IPS DF 6.9 (cell line): Measurements from ENCODE around the gene LRRC56.

Experiments
- DNase-seq: peaks from one replicate; pipeline ENCODE4 v3.0.0-alpha.2; 2013; ENCODE audit warnings: low read depth, low spot score
- H3K27ac ChIP-seq: one replicate; pipeline ENCODE4 v1.5.1; 2013; ENCODE audit warnings: low read length, control low read depth
- H3K27me3 ChIP-seq: 2 replicates; pipeline ENCODE4 v1.6.1; 2013; ENCODE audit warnings: mild to moderate bottlenecking, low read length; ENCODE audit not compliant: control insufficient read depth, insufficient read depth
- H3K36me3 ChIP-seq: 2 replicates; pipeline ENCODE4 v1.6.1; 2013; ENCODE audit warnings: low read length; ENCODE audit not compliant: control insufficient read depth, insufficient read depth
- H3K4me1 ChIP-seq: 2 replicates; pipeline ENCODE4 v1.6.1; 2013; ENCODE audit warnings: low read length; ENCODE audit not compliant: control insufficient read depth, insufficient read depth
- H3K4me3 ChIP-seq: 2 replicates; pipeline ENCODE4 v1.5.1; 2013; ENCODE audit warnings: mild to moderate bottlenecking, low read length
- H3K9me3 ChIP-seq: 2 replicates; pipeline ENCODE4 v1.6.1; 2013; ENCODE audit warnings: low read length, inconsistent platforms; ENCODE audit not compliant: control insufficient read depth, insufficient read depth
- WGBS: extraction: QIAGEN DNeasy Blood & Tissue Kit; methylation state at CpG from one replicate; pipeline ENCODE4 v1.1.7; 2013; ENCODE audit warnings: mixed read lengths, missing lambda C conversion rate; ENCODE audit not compliant: insufficient read length, insufficient coverage; 5-methylcytosine and 5-hydroxymethylcytosine counted together

The LRRC56 gene

DNA sequence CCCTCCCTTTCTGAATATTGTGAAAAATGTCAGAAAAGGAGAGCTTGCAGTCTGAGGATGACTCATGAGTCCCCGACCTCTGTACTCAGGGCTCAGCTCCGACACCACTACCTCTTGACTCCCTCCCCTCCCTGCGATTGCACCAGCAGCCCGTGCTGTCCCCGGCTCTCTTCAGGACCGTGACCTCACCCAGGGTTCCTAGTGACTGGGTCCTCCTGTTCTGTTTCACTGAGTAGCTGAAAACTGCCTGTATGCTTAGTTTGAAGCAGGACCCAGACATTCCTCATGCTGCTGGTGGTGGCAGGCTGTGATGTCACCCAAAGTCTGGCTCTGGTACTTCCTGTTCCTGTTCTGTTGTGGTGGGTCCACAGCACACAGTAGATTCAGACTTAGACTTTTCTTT is 50.7 kb downstream of the LRRC56 start:
- no peaks in the 10 kb centered on the region for H3K9me3 ChIP-seq
- H3K27ac ChIP-seq, result no peak overlapping the region
- no peak for DNase-seq

DNA sequence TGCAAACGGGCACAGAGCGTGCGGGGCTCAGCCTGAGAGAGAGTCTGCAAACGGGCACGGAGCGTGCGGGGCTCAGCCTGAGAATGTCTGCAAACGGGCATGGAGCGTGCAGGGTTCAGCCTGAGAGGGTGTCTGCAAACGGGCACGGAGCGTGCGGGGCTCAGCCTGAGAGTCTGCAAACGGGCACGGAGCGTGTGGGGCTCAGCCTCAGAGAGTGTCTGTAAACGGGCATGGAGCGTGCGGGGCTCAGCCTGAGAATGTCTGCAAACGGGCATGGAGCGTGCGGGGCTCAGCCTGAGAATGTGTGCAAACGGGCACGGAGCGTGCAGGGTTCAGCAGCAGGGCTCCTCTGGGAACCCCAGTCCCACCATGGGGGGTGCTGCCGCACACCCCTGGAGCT is 52.5 kb downstream of the LRRC56 start:
- Histone ChIP-seq H3K27ac (no peak overlapping the region), H3K9me3 (no peaks in the 10 kb centered on the region), H3K4me3 (no peak overlapping the region), H3K27me3 (no peaks in the 10 kb centered on the region), H3K4me1 (no peaks in the 10 kb centered on the region), H3K36me3 (peaks cover 43% of the 10 kb centered on the region)
- no peak for DNase-seq
- WGBS, result no CpG with 5 or more reads among the region's 26 CpGs

More for the DNA sequence above, 50.7 kb downstream of the LRRC56 start:
- Histone ChIP-seq H3K4me1 (no peaks in the 10 kb centered on the region), H3K36me3 (peaks cover 38% of the 10 kb centered on the region), H3K4me3 (no peak overlapping the region), H3K27me3 (no peaks in the 10 kb centered on the region)
- WGBS, result no CpG with 5 or more reads among the region's 6 CpGs

DNA sequence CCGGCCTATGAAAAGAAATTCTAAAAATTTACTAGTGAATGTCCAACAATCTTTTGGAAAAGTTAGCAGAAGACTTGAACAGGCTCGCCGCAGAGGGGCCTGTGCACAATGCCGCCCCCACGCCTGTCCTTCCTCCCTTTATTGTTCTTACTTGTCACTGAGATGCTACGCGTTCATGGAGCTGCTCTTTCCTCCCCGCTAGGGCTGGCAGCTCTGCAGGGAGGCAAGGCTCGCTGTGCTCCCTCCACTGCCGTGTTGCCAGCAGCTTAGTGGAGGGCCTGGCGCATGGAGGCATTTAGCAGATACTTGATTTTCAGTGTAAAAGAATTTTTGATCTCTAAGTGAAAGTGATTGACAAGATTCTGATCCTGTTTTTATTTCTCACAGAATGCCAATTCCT is 53.7 kb downstream of the LRRC56 start:
- no peaks in the 10 kb centered on the region for H3K27me3 ChIP-seq
- H3K36me3 ChIP-seq, result peaks cover 47% of the 10 kb centered on the region
- DNase-seq, result no peak
- no peak overlapping the region for H3K4me3 ChIP-seq
- H3K4me1 ChIP-seq, result no peaks in the 10 kb centered on the region; the same call in 1 of the 2 replicates
- H3K27ac ChIP-seq, result no peak overlapping the region
- H3K9me3 ChIP-seq, result no peaks in the 10 kb centered on the region
- no CpG with 5 or more reads among the region's 11 CpGs for WGBS

DNA sequence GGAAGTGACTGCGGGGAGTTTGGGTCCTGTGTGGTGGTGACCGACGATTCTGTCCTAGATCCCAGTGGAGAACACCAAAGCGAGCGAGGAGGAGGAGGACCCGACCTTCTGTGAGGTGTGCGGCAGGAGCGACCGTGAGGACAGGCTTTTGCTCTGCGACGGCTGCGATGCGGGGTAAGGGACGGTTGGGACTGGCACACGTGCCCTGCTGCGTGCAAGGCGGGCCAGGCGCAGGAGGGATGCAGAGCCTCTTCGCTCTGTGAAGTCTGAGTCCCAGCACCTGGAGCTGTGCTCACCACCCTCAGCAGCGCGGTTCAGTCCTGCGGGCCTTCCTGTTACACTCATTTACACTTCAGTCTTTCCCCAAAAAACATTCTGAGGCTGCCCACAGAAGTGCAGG is 55.2 kb downstream of the LRRC56 start:
- no CpG with 5 or more reads among the region's 22 CpGs for WGBS
- DNase-seq, result no peak
- Histone ChIP-seq H3K4me1 (no peaks in the 10 kb centered on the region; the same call in 1 of the 2 replicates), H3K36me3 (peaks cover 41% of the 10 kb centered on the region), H3K27ac (no peak overlapping the region), H3K9me3 (no peaks in the 10 kb centered on the region), H3K4me3 (no peak overlapping the region), H3K27me3 (no peaks in the 10 kb centered on the region)

DNA sequence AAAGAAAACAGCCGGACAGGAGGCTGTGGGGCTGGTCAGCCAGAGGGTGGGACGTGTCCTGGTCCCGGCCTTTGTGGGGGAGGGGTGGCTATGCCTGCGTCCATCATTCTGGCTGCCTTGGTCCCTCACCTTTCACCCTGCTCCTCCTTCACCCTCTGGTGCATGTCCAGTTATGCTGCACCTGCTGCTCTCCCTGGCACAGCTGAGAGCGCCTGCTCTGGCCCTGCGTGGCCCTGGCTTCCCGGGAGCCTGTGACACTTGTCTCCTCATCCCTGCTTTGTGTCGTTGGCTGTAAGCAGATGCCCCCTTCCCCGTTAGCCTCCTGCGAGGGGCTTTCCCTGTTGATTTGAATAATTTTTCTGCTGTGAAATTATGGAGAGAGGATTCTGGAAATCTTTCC is 55.6 kb downstream of the LRRC56 start:
- H3K4me1 ChIP-seq, result no peaks in the 10 kb centered on the region; the same call in 1 of the 2 replicates
- no CpG with 5 or more reads among the region's 10 CpGs for WGBS
- DNase-seq, result no peak
- H3K4me3 ChIP-seq, result no peak overlapping the region
- no peaks in the 10 kb centered on the region for H3K27me3 ChIP-seq
- peaks cover 42% of the 10 kb centered on the region for H3K36me3 ChIP-seq
- H3K9me3 ChIP-seq, result no peaks in the 10 kb centered on the region
- H3K27ac ChIP-seq, result no peak overlapping the region

DNA sequence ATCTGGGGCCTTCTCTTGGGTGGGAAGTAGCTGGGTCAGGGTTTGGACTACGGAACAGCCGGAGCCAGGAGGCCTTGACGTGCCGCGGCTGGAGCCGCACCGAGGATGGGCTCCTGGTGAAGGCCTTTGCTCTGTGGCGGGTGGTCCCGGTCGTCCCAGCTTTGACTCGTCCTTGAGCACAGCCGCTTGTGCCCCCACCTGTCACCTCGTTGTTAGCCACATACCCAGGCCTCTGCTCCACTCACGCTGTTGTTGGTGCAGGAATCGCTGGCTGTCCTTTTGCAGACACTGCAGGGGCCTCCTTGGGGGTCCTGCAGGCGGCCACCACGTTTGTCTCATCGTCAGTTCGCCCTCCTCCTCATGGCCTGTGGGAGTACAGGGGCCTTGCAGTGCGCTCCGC is 56.0 kb downstream of the LRRC56 start:
- DNase-seq, result no peak
- Histone ChIP-seq H3K9me3 (no peaks in the 10 kb centered on the region), H3K27me3 (no peaks in the 10 kb centered on the region), H3K36me3 (peaks cover 46% of the 10 kb centered on the region), H3K4me3 (no peak overlapping the region), H3K27ac (no peak overlapping the region), H3K4me1 (no peaks in the 10 kb centered on the region; the same call in 1 of the 2 replicates)
- WGBS, result no CpG with 5 or more reads among the region's 21 CpGs

DNA sequence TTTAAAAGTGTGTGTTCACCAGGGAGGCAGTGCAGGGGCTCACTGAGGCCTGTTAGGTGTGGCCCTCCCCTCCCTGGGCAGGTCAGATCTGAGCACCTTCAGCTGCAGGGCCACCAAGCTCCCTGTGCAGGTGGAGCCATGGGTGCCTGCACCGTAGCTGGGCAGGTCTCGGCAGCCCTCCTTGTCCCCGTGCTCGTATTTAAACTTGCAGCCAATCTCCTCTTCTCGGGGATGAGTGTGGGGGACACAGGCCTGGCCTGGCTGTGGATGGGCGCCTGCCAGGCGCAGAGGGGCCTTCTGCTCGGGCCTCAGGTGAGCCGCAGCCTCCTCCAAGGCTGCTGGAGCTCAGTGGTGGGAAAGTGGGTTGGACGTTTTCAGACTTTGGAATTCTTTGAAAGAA is 58.1 kb downstream of the LRRC56 start:
- H3K4me1 ChIP-seq, result no peaks in the 10 kb centered on the region; the same call in 1 of the 2 replicates
- WGBS, result no CpG with 5 or more reads among the region's 10 CpGs
- H3K4me3 ChIP-seq, result no peak overlapping the region
- no peaks in the 10 kb centered on the region for H3K27me3 ChIP-seq
- peaks cover 50% of the 10 kb centered on the region for H3K36me3 ChIP-seq
- no peak overlapping the region for H3K27ac ChIP-seq
- no peak for DNase-seq
- no peaks in the 10 kb centered on the region for H3K9me3 ChIP-seq

DNA sequence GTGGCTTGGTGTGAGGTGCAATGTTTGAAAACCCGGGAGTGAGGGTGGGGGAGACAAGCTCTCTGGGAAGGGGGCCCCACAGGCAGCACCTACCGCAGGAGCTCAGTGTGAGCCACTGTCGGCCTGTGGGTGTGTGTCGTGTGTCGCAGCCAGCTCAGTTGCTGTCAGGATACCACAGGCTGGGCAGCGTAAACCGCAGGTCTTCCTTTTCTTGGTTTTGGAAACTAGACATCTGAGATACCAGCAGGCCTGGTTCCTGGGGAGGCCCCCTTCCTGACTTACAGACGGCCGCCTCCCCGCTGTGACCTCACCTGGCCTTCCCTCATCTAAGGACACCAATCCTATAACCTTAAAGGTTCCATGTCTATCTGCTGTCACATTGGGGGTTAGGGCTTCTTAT is 59.0 kb downstream of the LRRC56 start:
- no peak overlapping the region for H3K4me3 ChIP-seq
- H3K27ac ChIP-seq, result no peak overlapping the region
- H3K9me3 ChIP-seq, result no peaks in the 10 kb centered on the region
- H3K4me1 ChIP-seq, result no peaks in the 10 kb centered on the region; the same call in 1 of the 2 replicates
- H3K36me3 ChIP-seq, result peaks cover 47% of the 10 kb centered on the region
- WGBS, result no CpG with 5 or more reads among the region's 10 CpGs
- DNase-seq, result no peak
- no peaks in the 10 kb centered on the region for H3K27me3 ChIP-seq

DNA sequence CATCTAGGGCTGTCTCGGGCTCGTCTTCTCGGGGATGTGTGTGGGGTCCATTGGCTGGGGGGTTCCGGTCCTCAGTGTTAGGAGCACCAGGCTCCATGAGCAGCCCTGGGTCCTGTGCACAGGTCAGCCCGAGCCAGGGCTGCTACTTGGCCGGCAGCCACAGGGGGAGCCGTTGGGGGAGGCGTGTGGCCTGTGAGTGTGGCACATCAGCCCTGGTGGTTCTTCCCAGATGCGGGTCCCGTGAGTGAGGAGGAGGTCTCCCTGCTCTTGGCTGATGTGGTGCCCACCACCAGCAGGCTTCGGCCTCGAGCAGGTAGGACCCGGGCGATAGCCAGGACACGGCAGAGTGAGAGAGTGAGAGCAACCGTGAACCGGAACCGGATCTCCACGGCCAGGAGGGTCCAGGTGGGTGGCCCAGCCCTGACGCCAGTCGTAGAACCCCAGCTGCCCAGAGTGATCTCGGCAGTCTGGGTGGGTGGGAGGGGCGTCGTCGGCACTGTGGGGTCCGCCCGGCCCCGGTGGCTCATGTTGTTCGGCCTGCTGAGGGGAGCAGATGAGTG is 59.9 kb downstream of the LRRC56 start:
- no CpG with 5 or more reads among the region's 29 CpGs for WGBS
- no peak for DNase-seq

DNA sequence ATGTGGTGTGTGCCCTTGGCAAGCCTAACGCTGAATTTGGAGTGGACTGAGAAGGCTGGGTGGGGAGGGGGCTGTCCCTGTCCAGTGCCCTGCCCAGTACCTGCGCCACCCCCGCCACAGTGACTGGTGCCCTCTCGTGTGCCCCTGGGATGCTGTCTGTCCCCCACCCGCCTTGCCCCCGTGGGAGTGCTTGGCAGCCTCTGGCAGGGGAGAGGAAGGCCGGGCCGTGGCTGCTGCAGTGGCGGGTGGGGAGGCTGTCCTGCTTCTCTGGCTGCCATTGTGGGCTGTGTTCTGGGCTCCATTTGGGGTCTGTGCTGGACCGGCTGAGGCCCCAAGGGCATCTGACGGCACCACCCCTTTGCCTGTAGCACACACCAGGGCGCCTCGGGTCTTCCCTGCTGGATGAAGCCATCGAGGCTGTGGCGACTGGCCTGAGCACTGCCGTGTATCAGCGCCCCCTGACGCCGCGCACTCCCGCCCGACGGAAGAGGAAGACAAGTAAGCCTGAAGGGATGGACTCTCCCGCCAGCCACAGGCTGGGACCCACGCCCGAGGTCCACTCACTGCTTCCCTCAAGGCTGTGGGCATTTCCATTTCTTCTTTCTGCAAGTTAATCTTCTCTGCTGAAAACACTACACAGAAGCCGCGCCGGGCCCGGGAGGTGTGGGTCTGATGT is 60.8 kb downstream of the LRRC56 start:
- no peaks in the 10 kb centered on the region for H3K27me3 ChIP-seq
- no peak for DNase-seq
- H3K36me3 ChIP-seq, result peaks cover 45% of the 10 kb centered on the region
- H3K4me1 ChIP-seq, result no peaks in the 10 kb centered on the region; the same call in 1 of the 2 replicates
- no peaks in the 10 kb centered on the region for H3K9me3 ChIP-seq
- H3K4me3 ChIP-seq, result no peak overlapping the region
- no peak overlapping the region for H3K27ac ChIP-seq
- no CpG with 5 or more reads among the region's 30 CpGs for WGBS

More for the DNA sequence above, 59.9 kb downstream of the LRRC56 start:
- Histone ChIP-seq H3K27ac (no peak overlapping the region), H3K27me3 (no peaks in the 10 kb centered on the region), H3K36me3 (peaks cover 54% of the 10 kb centered on the region), H3K9me3 (no peaks in the 10 kb centered on the region), H3K4me1 (no peaks in the 10 kb centered on the region; the same call in 1 of the 2 replicates), H3K4me3 (no peak overlapping the region)
